GM12878 (cell line): ENCODE results near the gene GPC6. TPM values are rescaled to one million over a fixed set of nuclear protein-coding genes. Genes with fewer than 3 reads are reported as not detected.
"Not testable (repeated sequence)": the region's sequence is repeated elsewhere in the genome, so short reads cannot be mapped to it uniquely, and the experiment has no call there.

Experiments
- ATAC-seq: fragments of 200-7000 bp; cut with Tn5 transposase; 3 replicates; pipeline ENCODE4 v1.9.1; 2020; ENCODE audit warnings: mild to moderate bottlenecking, moderate library complexity
- BruUV-seq: library from RNA; stranded (reverse); fragments of 400-500 nt; replicated peaks from 2 replicates; lab custom pipeline; 2021; lab: Mats Ljungman, UMichigan
- CTCF ChIA-PET: fragments of 300-600 bp; sonication (Branson Sonifier 250); formaldehyde crosslinking; extraction: SDS; loops from one replicate; lab custom pipeline; 2021; ENCODE audit warnings: inconsistent platforms; lab: Yijun Ruan, JAX
- POLR2A ChIA-PET: fragments of 350-600 bp; formaldehyde crosslinking; extraction: SDS; loops from one replicate; lab custom pipeline; 2021; ENCODE audit warnings: inconsistent platforms; lab: Charles Lee
- RAD21 ChIA-PET: fragments of 300-600 bp; sonication (Branson Sonifier 250); formaldehyde crosslinking; loops from one replicate; lab custom pipeline; 2023; ENCODE audit warnings: antibody characterized with exemption; ENCODE audit not compliant: unreplicated experiment; lab: Charles Lee
- SMC1A ChIA-PET: fragments of 300-600 bp; sonication (Branson Sonifier 250); formaldehyde crosslinking; loops from one replicate; lab custom pipeline; 2023; ENCODE audit not compliant: unreplicated experiment, uncharacterized antibody; lab: Charles Lee
- DNase-seq: peaks from one replicate; pipeline ENCODE4 v3.0.0-alpha.2; 2011; ENCODE audit warnings: low read depth, low spot score
- FAIRE-seq: peaks from 3 replicates; lab custom pipeline; 2011; peaks lifted over from hg19 to GRCh38; lab: Jason Lieb, UNC
- H2AFZ ChIP-seq: 2 replicates; pipeline ENCODE4 v1.6.0; 2011; ENCODE audit warnings: low read depth, low read length, control low read depth; ENCODE audit not compliant: control insufficient read depth
- H3K27ac ChIP-seq: 2 replicates; pipeline ENCODE4 v1.5.1; 2011; ENCODE audit warnings: control low read depth; ENCODE audit not compliant: control insufficient read depth, insufficient read depth
- H3K27me3 ChIP-seq, 2 experiments: replicated peaks in 1 of 2; 2 replicates each; pipeline versions ENCODE4 v1.6.0 to v1.6.1; 2011; ENCODE audit warnings: low read length in 1 of 2; ENCODE audit not compliant: control insufficient read depth in 2 of 2, insufficient read depth in 2 of 2
- H3K36me3 ChIP-seq, 2 experiments: 2 replicates each; pipeline ENCODE4 v1.5.1; 2011; ENCODE audit warnings: low read length in 1 of 2; ENCODE audit not compliant: control insufficient read depth in 2 of 2, insufficient read depth in 2 of 2
- H3K4me1 ChIP-seq: 2 replicates; pipeline ENCODE4 v1.6.1; 2011; ENCODE audit warnings: mild to moderate bottlenecking, low read length, moderate library complexity, mixed read lengths; ENCODE audit not compliant: control insufficient read depth, insufficient read depth
- H3K4me2 ChIP-seq: 2 replicates; pipeline ENCODE4 v1.6.0; 2011; ENCODE audit warnings: control low read depth; ENCODE audit not compliant: control insufficient read depth, insufficient read depth
- H3K4me3 ChIP-seq: fragments of 200-600 bp; sonication (generic); 2 replicates; pipeline ENCODE4 v1.5.1; 2016
- H3K79me2 ChIP-seq: 2 replicates; pipeline ENCODE4 v1.6.0; 2011; ENCODE audit warnings: low read length; ENCODE audit not compliant: control insufficient read depth, insufficient read depth
- H3K9ac ChIP-seq: 2 replicates; pipeline ENCODE4 v1.8.0; 2011; ENCODE audit warnings: low read length, control low read depth, mixed read lengths; ENCODE audit not compliant: control insufficient read depth, insufficient read depth
- H3K9me3 ChIP-seq: replicated peaks from 3 replicates; pipeline ENCODE4 v1.5.1; 2011; ENCODE audit warnings: mild to moderate bottlenecking, low read length; ENCODE audit not compliant: control insufficient read depth, insufficient read depth
- H4K20me1 ChIP-seq: 2 replicates; pipeline ENCODE4 v1.6.0; 2011; ENCODE audit not compliant: control insufficient read depth, insufficient read depth
- LARP7 ChIP-seq: fragments of 450-650 bp; IDR thresholded peaks from 2 replicates; pipeline ENCODE4 v1.6.1; 2017; ENCODE audit warnings: mild to moderate bottlenecking
- SIN3A ChIP-seq: IDR thresholded peaks from 2 replicates; pipeline ENCODE4 v1.6.1; 2012; ENCODE audit warnings: low read depth, low read length, improper control_type of control experiment
- WGBS: methylation state at CpG from one replicate; pipeline ENCODE4 v1.1.6; 2016; ENCODE audit warnings: low lambda C conversion rate; ENCODE audit not compliant: insufficient replicate concordance, insufficient coverage; ENCODE audit errors: missing lambda C conversion rate; 5-methylcytosine and 5-hydroxymethylcytosine counted together
- in situ Hi-C: fragments of 300-500 bp; cut with MboI; formaldehyde crosslinking; loops from 9 replicates; pipeline ENCODE4 v1.14.3; 2018; ENCODE audit warnings: mixed read lengths
- intact Hi-C: fragments of 100-400 bp; cut with micrococcal nuclease; formaldehyde crosslinking; loops from one replicate; pipeline ENCODE4 v1.14.2; 2022; ENCODE audit not compliant: unreplicated experiment
- polyA plus RNA-seq, 11 experiments: library from polyadenylated mRNA; depleted of rRNA in 4 of 11; unstranded in 6 of 11; stranded (reverse) in 5 of 11; fragments of >200 nt; fragmentation: Nextera tagmentation in 4 of 11; fragmentation: Illumina TruSeq in 1 of 11; extraction: Ambion mirVana in 4 of 11; extraction: Trizol in 1 of 11; gene quantifications; 1 replicate in 1 of 11; 2 replicates in 10 of 11; pipeline versions ENCODE4 v1.2.1 to v1.2.3, GENCODE V29; 2011 to 2016; ENCODE audit warnings: inconsistent platforms in 2 of 11, missing spikeins in 2 of 11, low read depth in 1 of 11
- total RNA-seq, 4 experiments: library from RNA; depleted of rRNA in 3 of 4; stranded (reverse); fragments of >200 nt in 3 of 4; fragmentation: Illumina TruSeq in 1 of 4; extraction: Trizol in 1 of 4; gene quantifications; 2 replicates each; pipeline versions ENCODE4 v1.2.1 to v1.2.3, GENCODE V29; 2013 to 2021

Gene GPC6
- total and polyA plus RNA-seq, 10 of the 15 experiments (the other 5 are each of a cell fraction or from before 2014, with no cell fraction given), result 0.03 to 0.04 (median 0.03) TPM; not detected in 7

DNA sequence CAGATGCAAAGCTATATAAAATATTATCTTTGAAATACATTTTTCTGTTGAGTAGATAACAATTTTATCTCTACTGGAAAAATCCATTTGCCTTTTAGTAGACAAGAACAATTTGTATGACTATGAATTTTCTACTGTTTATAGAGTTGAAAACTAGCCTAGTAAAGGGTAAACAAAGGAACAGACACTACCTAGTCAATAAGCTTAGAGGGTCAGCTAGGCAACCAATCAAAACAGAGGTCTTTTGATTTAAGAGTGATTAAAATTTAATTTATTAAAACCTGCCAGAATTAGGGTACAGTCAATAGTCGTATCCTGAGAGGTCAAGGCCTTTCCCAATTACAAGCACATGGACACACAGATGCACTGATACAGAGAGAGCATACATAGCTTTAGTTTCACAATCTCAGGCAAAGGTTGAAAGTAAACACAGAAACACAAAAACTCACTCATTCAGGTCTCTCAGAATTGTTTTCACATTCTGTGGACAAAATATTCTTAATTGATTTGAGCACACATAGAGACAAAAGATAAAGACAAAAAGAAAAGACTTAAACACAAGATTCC lies 24.5 kb upstream of the GPC6 start:
- ChIA-PET SMC1A (no interaction called here), POLR2A (no interaction called here), RAD21 (no interaction called here), CTCF (no interaction called here)
- DNase-seq (no peak), ATAC-seq (no peak), FAIRE-seq (no peak)
- 0% methylated on average over 1 of the region's 1 CpG for WGBS
- in situ Hi-C loops (no loop called here), intact Hi-C loops (no loop called here)
- H3K4me3 ChIP-seq, result no peak overlapping the region
- no peaks in the 10 kb centered on the region for H3K9me3 ChIP-seq
- H3K36me3 ChIP-seq, result no peaks in the 10 kb centered on the region
- no peak overlapping the region for H3K9ac ChIP-seq
- no peak for TF ChIP-seq LARP7
- no peak for TF ChIP-seq SIN3A
- H3K27me3 ChIP-seq, result no peaks in the 10 kb centered on the region
- H3K79me2 ChIP-seq, result no peaks in the 10 kb centered on the region
- BruUV-seq, result no TSS peak
- no peak overlapping the region for H3K27ac ChIP-seq
- H3K4me2 ChIP-seq, result no peak overlapping the region
- no peak overlapping the region for H2AFZ ChIP-seq
- H3K4me1 ChIP-seq, result no peaks in the 10 kb centered on the region
- no peaks in the 10 kb centered on the region for H4K20me1 ChIP-seq

GRCh38 chr13:93206778-93207392 lies 19.7 kb upstream of the GPC6 start:
- H3K79me2 ChIP-seq, POLR2A ChIA-PET, SMC1A ChIA-PET, ATAC-seq, H3K9me3 ChIP-seq, H2AFZ ChIP-seq, DNase-seq, BruUV-seq, FAIRE-seq, H3K4me2 ChIP-seq, CTCF ChIA-PET, H4K20me1 ChIP-seq, H3K9ac ChIP-seq, H3K27me3 ChIP-seq, in situ Hi-C loops, H3K36me3 ChIP-seq, intact Hi-C loops, RAD21 ChIA-PET, H3K27ac ChIP-seq, H3K4me3 ChIP-seq, H3K4me1 ChIP-seq: not testable (repeated sequence)
- 34% methylated on average over 24 of the region's 24 CpGs for WGBS
